Nephron progenitor cell (in vitro differentiated cells): ENCODE measurements around the gene ELOVL3.
"Not testable (repeated sequence)": the region's sequence is repeated elsewhere in the genome, so short reads cannot be mapped to it uniquely, and the experiment has no call there.

Source experiments
- DNase-seq: peaks from one replicate; pipeline ENCODE4 v3.0.0; 2021
- H3K27ac Mint-ChIP-seq: 2 replicates; pipeline ENCODE4 v1.8.0; 2021; ENCODE audit warnings: mild to moderate bottlenecking, moderate library complexity, mixed read lengths
- H3K27me3 Mint-ChIP-seq: 2 replicates; pipeline ENCODE4 v1.8.0; 2021; ENCODE audit warnings: mild to moderate bottlenecking, low read depth, mixed read lengths; ENCODE audit not compliant: poor library complexity
- H3K36me3 Mint-ChIP-seq: 2 replicates; pipeline ENCODE4 v1.8.0; 2021; ENCODE audit warnings: low read depth, mixed read lengths
- H3K4me1 Mint-ChIP-seq: 2 replicates; pipeline ENCODE4 v1.8.0; 2021; ENCODE audit warnings: mixed read lengths
- H3K4me3 Mint-ChIP-seq: 2 replicates; pipeline ENCODE4 v1.8.0; 2021; ENCODE audit warnings: mild to moderate bottlenecking, moderate library complexity, mixed read lengths
- H3K9me3 Mint-ChIP-seq: 2 replicates; pipeline ENCODE4 v1.8.0; 2021; ENCODE audit warnings: mild to moderate bottlenecking, moderate library complexity, mixed read lengths
- TF ChIP-seq, protein P1 (sequence below): fragments of 200-600 bp; sonication (generic); IDR thresholded peaks from 2 replicates; pipeline ENCODE4 v1.5.0; 2021; ENCODE audit warnings: antibody characterized with exemption

ELOVL3 gene

GRCh38 chr10:102243309-102243708 is 17.2 kb downstream of the ELOVL3 start:
- no peak overlapping the region for H3K27ac Mint-ChIP-seq

DNA sequence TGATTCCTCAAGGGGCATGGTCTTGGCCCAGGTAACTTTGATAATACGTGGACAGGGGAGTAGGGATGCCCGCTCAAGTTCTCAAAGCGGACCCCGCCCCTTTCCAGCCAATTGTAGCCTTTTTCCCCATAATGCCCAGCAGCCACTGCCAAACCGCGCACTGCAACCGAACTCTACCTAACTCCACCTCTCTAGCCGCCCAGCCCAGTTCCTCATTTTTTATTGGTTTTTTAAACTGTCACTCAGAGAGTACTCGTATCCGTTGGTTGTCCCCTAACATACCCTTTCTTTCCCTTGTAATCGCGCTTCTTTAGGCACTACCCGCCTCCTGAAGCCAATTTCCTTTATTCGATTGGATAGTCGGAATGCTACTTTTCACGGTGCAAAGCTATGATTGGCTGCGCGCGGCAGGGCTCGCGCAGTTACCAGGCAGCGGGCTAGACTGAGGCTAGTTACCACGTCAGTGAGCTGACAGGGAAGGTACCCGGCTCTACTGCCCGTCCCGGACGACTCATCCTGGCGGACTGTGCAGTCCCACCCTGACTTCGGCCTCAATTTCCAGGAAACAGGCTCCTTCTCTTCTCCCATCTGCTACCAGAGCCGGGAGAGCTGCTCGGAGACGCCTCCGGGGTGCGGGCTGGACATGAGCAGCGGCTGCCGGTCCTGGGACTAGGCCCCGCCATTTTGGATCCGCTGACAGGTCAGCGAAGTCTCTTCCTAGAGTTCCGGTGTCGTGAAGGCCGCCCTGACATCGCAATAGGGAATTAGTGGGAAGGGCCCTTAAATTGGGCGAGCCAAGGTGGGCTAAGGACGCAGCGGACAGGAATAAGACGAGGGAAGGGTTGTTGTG is 19.2 kb downstream of the ELOVL3 start, which contains the start of gene GBF1:
Gene GBF1, plus strand, starts transcription at position 451 of the 850 bp plus-strand sequence. CDS start 13,407 bp downstream, outside the sequence.
- Mint-ChIP-seq H3K4me3 (peak within 1 kb of the TSS; percentile 99), H3K36me3 (peaks cover 11% of the 10 kb centered on the region), H3K27me3 (peaks cover 35% of the 10 kb centered on the region), H3K4me1 (peaks cover 55% of the 10 kb centered on the region), H3K27ac (peak within 1 kb of the TSS; percentile 97), H3K9me3 (no peaks in the 10 kb centered on the region)
- TF ChIP-seq, protein P1, sequence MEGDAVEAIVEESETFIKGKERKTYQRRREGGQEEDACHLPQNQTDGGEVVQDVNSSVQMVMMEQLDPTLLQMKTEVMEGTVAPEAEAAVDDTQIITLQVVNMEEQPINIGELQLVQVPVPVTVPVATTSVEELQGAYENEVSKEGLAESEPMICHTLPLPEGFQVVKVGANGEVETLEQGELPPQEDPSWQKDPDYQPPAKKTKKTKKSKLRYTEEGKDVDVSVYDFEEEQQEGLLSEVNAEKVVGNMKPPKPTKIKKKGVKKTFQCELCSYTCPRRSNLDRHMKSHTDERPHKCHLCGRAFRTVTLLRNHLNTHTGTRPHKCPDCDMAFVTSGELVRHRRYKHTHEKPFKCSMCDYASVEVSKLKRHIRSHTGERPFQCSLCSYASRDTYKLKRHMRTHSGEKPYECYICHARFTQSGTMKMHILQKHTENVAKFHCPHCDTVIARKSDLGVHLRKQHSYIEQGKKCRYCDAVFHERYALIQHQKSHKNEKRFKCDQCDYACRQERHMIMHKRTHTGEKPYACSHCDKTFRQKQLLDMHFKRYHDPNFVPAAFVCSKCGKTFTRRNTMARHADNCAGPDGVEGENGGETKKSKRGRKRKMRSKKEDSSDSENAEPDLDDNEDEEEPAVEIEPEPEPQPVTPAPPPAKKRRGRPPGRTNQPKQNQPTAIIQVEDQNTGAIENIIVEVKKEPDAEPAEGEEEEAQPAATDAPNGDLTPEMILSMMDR, result no peak
- peak; percentile 85 for DNase-seq

More at GRCh38 chr10:102243309-102243708, 17.2 kb downstream of the ELOVL3 start:
- DNase-seq, result no peak
- Mint-ChIP-seq H3K9me3 (no peaks in the 10 kb centered on the region), H3K4me1 (peaks cover 57% of the 10 kb centered on the region), H3K36me3 (peaks cover 6% of the 10 kb centered on the region), H3K4me3 (peak overlapping the region; percentile 42), H3K27me3 (peaks cover 55% of the 10 kb centered on the region)
- TF ChIP-seq, protein P1, result no peak

DNA sequence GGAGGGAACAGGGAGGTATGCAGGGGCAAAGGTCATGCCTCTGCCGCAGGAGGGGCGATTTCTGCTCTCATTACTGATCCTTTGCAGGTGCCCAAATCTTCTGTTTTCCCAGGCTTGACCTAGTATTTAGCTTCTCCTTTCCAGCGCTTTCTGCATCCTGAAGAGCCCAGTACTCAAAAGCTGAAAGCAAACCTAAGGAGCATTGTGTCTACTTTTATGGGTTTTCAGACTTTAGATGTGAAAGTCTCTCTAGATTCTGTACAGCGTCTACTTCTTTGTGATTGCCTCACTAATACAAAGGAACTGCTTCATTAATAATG is 19.8 kb downstream of the ELOVL3 start:
- H3K36me3 Mint-ChIP-seq, result peaks cover 14% of the 10 kb centered on the region
- H3K27me3 Mint-ChIP-seq, result peaks cover 29% of the 10 kb centered on the region
- no peaks in the 10 kb centered on the region for H3K9me3 Mint-ChIP-seq
- peak overlapping the region; percentile 97 for H3K27ac Mint-ChIP-seq
- H3K4me1 Mint-ChIP-seq, result peaks cover 49% of the 10 kb centered on the region
- TF ChIP-seq, protein P1, result no peak
- DNase-seq, result no peak
- peak overlapping the region; percentile 99 for H3K4me3 Mint-ChIP-seq

GRCh38 chr10:102246261-102246660 is 20.2 kb downstream of the ELOVL3 start:
- DNase-seq, result no peak
- Mint-ChIP-seq H3K27ac (no peak overlapping the region), H3K4me1 (peaks cover 46% of the 10 kb centered on the region), H3K9me3 (no peaks in the 10 kb centered on the region), H3K4me3 (peak overlapping the region; percentile 99), H3K27me3 (peaks cover 25% of the 10 kb centered on the region), H3K36me3 (peaks cover 17% of the 10 kb centered on the region)
- TF ChIP-seq, protein P1, result no peak

GRCh38 chr10:102247734-102248133 is 21.6 kb downstream of the ELOVL3 start:
- Mint-ChIP-seq H3K4me1 (peaks cover 37% of the 10 kb centered on the region), H3K36me3 (peaks cover 17% of the 10 kb centered on the region), H3K4me3 (peak overlapping the region; percentile 99), H3K27ac (no peak overlapping the region), H3K9me3 (no peaks in the 10 kb centered on the region), H3K27me3 (peaks cover 10% of the 10 kb centered on the region)
- no peak for DNase-seq
- TF ChIP-seq, protein P1, result no peak

GRCh38 chr10:102252508-102252907 is 26.4 kb downstream of the ELOVL3 start:
- not testable (repeated sequence) for DNase-seq, H3K4me1 Mint-ChIP-seq, H3K27ac Mint-ChIP-seq, H3K4me3 Mint-ChIP-seq, H3K27me3 Mint-ChIP-seq, H3K9me3 Mint-ChIP-seq
- H3K36me3 Mint-ChIP-seq, result peaks cover 42% of the 10 kb centered on the region
